ENCODE data around the gene NR2F1-AS1.

NR2F1-AS1 gene

DNA sequence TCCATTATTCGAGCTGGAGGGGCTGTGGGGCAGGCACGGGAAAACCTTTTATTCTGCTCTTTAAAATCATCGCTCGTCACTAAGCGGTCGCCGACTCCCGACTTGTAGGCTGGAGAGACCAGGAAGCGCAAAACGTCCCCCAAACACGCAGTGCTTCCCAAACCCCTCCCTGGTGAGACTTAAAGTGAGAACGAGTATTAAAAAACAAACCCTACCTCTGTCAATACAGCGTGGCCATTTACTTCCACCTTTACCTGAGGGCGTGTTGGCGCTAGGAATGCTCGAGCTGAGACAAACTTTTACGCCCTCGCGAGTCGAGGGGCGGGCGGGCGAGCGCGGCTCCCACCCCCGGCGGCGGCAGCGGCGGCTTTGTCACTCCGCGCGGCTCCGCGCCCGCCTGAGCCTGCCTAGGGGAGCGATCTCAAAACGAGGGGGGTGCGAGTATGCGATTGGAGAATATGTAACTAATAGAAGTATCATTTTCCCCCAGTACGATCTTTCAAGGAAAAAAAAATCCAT is at the start of gene NR2F1-AS1:
Gene NR2F1-AS1, minus strand, starts transcription at position 293 of the 519 bp plus-strand sequence.
- DNase-seq (ENCODE audit: low spot score): no peak

DNA sequence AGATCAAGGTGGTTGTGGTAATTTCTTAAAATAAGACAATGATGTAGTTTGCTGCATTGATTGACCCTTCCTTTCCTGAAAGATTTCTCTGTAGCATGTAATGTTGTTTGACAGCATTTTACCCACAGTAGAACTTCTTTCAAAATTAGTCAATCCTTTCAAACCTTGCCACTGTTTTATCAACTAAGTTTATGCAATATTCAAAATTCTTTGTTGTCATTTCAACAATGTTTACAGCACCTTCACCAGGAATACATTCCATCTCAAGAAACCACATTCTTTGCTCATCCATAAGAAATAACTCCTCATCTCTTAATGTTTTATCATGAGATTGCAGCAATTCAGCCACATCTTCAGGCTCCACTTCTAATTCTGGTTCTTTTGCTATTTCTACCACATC is 45.8 kb upstream of the NR2F1-AS1 start:
- no peak for DNase-seq (ENCODE audit: low spot score)

DNA sequence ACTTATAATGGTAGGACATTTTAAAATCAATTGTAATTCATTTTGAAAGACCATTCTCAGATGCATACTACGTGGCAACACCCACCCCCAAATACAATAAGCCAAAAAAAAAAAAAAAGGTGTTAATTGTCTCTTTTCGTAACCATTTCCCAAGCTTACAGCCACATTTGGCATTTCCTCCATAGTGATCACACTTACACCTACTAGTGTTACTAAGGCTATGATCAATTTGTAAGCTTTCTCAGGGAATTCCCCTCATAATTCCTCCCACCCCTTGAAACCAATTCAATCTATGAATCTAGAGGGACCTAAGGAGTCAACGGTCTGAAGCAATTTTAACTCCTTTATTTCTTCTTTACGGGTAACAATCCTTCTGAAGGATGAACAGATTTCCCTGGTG is 42.1 kb upstream of the NR2F1-AS1 start:
- no peak for DNase-seq (ENCODE audit: low spot score)

GRCh38 chr5:93622240-93622885 is 41.3 kb upstream of the NR2F1-AS1 start:
- peak; percentile 51 for DNase-seq (ENCODE audit: low spot score)

- no peak for DNase-seq (ENCODE audit: low spot score)
These were observed 40.3 kb upstream of the NR2F1-AS1 start for GRCh38 chr5:93621327-93621798.

DNA sequence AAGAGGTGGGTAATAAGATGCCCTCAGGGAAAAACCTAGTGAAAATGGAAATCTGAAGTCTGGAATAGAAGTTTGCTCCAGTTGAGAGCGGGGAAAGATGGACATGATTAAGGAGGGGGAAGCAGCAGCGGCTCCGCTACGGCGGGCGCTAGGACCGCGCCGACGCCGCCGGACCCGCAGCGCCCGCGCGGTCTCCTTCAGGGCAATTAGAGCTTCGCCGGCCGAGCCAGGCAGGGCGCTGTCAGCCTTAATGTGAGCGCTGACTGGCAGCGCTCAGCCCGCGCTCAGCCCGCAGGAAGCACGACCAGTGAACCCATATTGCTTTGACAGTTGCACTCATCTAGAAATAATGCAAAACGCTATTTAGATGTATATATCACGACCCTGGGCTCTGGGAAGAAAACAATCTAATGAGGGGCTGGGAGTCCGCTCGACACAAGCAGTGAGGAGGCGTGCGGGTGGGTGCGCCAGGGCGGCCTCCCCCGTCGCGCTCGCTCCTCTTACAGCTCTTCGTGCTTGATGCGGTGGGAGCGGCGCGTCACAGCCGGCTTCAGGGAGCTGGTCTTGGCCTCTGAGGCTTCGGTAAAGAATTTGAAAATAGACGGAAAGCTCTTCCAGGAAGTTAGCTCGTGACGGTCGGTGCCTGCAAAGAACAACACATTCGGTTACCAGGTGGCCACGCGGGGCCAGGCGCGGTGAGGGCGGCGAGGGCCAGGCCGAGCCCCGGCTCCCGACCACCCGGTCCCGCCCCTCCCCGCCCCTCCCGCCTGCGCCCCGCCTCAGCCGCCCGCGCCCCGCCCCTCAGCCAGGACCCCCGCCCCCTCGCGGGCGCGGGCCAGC is 39.7 kb upstream of the NR2F1-AS1 start:
- DNase-seq (ENCODE audit: low spot score): peak; percentile 26

DNA sequence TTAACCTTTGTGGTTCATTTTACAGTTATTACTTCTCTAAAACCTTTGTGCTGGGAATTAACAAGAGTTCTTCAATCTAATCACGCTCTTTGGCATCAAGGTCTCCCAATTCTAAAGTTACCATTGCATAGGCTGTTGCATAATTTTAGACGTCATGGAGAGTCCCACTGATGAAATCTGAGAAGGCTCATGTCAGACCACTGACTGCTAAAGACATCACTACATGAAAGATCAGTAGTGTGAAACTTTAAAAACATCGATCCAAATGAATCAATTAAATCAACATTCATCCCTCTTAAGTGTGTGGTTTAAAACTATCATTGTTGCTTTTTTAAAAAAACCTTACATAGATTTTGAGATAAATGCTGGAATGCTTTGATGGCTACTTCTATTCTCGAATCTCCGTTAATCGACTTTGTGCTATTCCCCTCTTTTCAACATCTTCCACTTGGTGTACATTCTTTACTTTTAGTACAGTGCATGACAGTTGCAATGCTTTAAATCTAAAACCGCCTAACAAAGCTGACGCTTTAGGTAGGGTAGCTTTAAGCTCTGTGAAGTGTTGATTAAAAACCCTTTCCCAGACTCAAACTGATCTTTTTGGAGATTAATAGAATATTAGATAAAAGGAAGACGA is 35.6 kb upstream of the NR2F1-AS1 start:
- DNase-seq (ENCODE audit: low spot score): no peak

- DNase-seq (ENCODE audit: low spot score): no peak
These were observed 31.8 kb upstream of the NR2F1-AS1 start for GRCh38 chr5:93612855-93613243.

DNA sequence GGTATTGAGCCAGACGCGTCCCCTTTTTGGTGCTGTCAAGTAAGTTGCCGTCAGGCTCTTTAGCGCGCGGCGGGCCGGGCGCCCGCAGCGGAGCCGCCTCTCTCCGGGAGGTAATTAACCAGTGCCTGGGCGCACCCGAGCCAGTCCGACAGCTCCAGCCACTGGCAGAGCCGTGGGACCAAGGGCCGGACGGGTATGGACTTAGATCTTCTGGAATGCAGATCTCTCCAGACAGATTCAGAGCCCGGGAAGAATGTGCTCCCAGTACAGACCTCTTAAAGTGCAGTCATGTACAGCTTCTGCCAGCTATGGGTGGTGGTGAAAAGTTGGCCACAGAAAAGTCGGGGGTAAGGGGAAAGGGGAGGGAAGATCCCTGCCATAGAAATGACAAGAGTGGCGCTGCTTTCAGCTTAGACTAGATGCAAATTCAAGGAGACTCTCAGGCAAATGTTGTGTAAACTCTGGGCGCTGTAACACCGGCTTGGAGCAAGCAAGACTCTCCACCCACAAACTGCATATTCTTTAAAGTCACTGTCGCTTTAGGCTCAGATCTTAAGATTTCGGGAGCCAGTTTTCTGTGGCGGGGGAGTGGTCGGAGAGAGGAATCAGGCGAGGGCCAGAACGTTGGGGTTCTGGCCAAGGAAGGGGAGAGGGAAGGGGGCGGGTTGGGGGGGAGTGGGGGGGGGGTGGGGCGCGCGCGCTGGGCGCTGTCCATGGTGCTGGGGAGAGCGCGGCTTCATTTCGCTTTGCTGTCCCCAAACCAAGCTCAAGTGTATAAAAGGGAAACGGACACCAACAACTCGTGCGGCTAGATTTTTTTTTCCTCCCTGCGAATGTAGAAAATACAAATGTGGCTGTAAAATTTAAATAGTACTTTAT is 31.2 kb upstream of the NR2F1-AS1 start:
- no peak for DNase-seq (ENCODE audit: low spot score)

- no peak for DNase-seq (ENCODE audit: low spot score)
These were observed 30.4 kb upstream of the NR2F1-AS1 start for GRCh38 chr5:93611273-93611975.

- DNase-seq (ENCODE audit: low spot score): no peak
These were observed 29.7 kb upstream of the NR2F1-AS1 start for GRCh38 chr5:93610581-93611272.

GRCh38 chr5:93609762-93610161 is 28.7 kb upstream of the NR2F1-AS1 start:
- DNase-seq (ENCODE audit: low spot score): no peak

GRCh38 chr5:93608855-93609254 is 27.8 kb upstream of the NR2F1-AS1 start:
- no peak for DNase-seq (ENCODE audit: low spot score)

GRCh38 chr5:93607367-93608258 is 26.6 kb upstream of the NR2F1-AS1 start:
- DNase-seq (ENCODE audit: low spot score): peak; percentile 32

DNA sequence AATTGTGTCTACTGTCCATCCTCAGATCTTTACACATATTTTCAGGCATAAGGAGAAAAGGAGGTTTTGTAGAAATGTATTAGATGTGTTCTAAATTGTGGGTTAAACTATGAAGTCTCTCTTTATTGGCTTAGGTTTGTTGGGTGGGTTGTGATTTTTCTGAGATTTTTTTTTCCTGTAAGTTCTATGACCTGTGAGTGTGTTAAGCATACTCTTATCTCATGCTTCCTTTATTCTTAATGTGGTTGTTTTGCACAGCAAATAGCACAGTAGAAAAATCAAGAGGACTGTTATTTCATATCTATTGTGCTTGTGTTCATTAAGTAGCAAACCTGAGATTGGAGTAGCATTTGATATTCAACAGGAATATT is 25.3 kb upstream of the NR2F1-AS1 start:
- DNase-seq (ENCODE audit: low spot score): no peak

DNA sequence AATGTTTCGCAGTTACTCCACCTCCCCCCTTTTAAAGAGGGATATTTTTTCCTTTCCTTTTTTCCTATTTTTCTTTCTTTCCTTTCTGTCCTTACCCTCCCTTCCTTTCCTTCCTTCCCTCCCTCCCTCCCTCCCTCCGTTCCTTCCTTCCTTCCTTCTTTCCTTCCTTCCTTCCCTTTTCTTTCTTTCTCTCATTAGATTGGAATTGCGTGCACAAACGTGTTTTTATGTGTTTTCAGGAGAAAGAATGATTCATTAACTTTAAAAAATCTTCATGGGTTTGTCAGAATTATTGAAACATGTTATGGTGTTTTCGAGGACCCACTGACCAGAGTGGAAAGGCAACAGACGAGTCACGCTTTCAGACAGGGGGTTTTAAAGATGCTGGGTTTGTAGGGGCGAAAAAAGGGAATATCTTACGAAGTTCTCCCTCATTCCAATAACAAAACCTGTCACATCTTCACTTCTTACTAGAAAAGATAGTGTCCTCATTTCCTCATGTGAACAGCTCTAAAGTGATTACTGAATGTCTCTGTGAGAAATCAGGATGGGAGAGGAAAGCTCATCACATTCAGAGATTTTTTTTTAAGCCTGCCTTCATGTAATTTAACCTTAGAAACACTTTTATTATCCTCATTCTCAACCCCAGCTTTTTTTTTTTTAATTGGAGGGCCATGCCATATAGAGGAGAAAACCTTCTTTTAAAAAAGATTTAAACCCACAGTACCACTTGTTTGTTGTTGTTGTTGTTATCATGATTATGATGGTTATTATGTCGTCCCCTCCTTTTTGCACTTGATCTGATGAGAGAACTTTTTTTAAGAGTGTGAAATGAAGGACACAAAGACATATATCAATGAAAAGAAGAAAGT is 23.9 kb upstream of the NR2F1-AS1 start:
- no peak for DNase-seq (ENCODE audit: low spot score)

DNA sequence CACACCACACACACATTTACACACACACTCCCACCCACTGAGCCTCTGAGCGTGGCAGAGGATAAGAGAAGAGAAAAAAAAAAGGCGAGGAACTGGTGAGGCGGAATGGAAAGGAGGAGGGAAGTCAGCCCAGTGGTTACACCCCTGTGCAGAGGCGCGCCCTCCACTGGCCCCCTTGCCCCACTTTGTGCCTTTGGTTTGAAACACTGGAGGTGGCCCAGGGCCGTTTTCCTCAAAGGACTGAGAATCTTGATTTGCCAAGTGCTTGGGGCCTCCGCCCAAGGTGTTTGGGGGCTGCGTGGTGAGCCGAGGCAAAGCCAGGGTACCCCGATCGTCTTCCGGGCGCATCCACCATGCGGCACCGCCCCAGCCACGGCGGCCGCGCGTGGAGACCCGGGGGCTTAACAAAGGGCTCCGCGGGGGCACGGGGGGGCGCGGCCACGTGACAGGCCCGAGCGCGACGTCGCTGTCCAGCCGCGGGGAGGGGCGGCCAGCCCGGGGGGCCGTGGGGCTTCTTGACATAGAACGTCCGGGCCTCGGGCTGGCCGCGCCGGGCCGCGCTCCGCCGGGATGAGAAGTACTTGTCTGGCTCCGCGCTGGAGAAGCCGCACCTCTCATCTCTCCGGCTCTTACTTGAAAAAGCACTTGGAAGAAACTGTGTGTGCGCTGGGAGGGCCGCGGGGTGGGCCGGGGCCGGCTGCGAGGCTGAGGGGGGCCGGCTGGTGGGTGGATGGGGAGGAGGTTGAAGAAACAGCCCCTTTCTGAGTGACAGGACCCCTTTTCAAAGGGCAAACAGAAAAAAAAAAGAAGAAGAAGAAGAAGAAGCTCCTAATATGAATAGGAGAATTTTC is 23.0 kb upstream of the NR2F1-AS1 start:
- DNase-seq (ENCODE audit: low spot score): no peak
